H1 (cell line): ENCODE measurements around the gene MYDGF. TPM values are rescaled to one million over a fixed set of nuclear protein-coding genes. Genes with fewer than 3 reads are reported as not detected.

Experiments
- CTCF ChIA-PET: fragments of 300-600 bp; sonication (Branson Sonifier 250); formaldehyde crosslinking; loops from one replicate; lab custom pipeline; 2021; ENCODE audit not compliant: partially characterized antibody; lab: Charles Lee
- POLR2A ChIA-PET: fragments of 300-600 bp; sonication (Branson Sonifier 250); formaldehyde crosslinking; loops from one replicate; lab custom pipeline; 2021; ENCODE audit warnings: inconsistent platforms; ENCODE audit not compliant: partially characterized antibody; lab: Charles Lee
- DNase-seq, 2 experiments: peaks; one replicate each; pipeline versions ENCODE4 v3.0.0 to v3.0.0-alpha.2; 2010 to 2022; ENCODE audit warnings: low spot score in 2 of 2, low read depth in 1 of 2, mixed read lengths in 1 of 2
- FAIRE-seq: peaks from 2 replicates; lab custom pipeline; 2011; peaks lifted over from hg19 to GRCh38; lab: Jason Lieb, UNC
- H2AFZ ChIP-seq: 2 replicates; pipeline ENCODE4 v1.8.1; 2012; ENCODE audit warnings: low read length, inconsistent platforms
- H2AK5ac ChIP-seq: 2 replicates; pipeline ENCODE4 v1.6.1; 2013; ENCODE audit warnings: low read depth, low read length
- H2BK120ac ChIP-seq: replicated peaks from 2 replicates; pipeline ENCODE3; 2013; ENCODE audit warnings: low read depth, low read length, inconsistent platforms
- H2BK12ac ChIP-seq: 2 replicates; pipeline ENCODE4 v1.6.1; 2013; ENCODE audit warnings: low read depth, low read length
- H2BK15ac ChIP-seq: 2 replicates; pipeline ENCODE4 v1.6.1; 2013; ENCODE audit warnings: low read length
- H2BK20ac ChIP-seq: 2 replicates; pipeline ENCODE4 v1.6.1; 2013; ENCODE audit warnings: low read length
- H2BK5ac ChIP-seq: 2 replicates; pipeline ENCODE4 v1.6.1; 2013; ENCODE audit warnings: low read depth, low read length
- H3K14ac ChIP-seq: 2 replicates; pipeline ENCODE4 v1.6.1; 2013; ENCODE audit warnings: inconsistent platforms; ENCODE audit not compliant: insufficient read length
- H3K18ac ChIP-seq: 2 replicates; pipeline ENCODE4 v1.6.1; 2013; ENCODE audit warnings: low read length; ENCODE audit errors: extremely low read depth
- H3K23ac ChIP-seq: 2 replicates; pipeline ENCODE4 v1.6.1; 2013; ENCODE audit warnings: inconsistent platforms; ENCODE audit not compliant: insufficient read length
- H3K23me2 ChIP-seq: 2 replicates; pipeline ENCODE4 v1.6.1; 2013; ENCODE audit warnings: low read depth, low read length
- H3K27ac ChIP-seq: 2 replicates; pipeline ENCODE4 v1.6.1; 2011; ENCODE audit warnings: low read depth, low read length, inconsistent platforms
- H3K27me3 ChIP-seq, 4 experiments: replicated peaks in 1 of 4; 1 replicate in 1 of 4; 2 replicates in 3 of 4; pipeline versions ENCODE4 v1.6.1 to v1.8.1; 2011 to 2013; ENCODE audit warnings: low read length in 3 of 4, mild to moderate bottlenecking in 3 of 4, inconsistent platforms in 2 of 4, mixed read lengths in 2 of 4, moderate library complexity in 1 of 4; ENCODE audit not compliant: control insufficient read depth in 3 of 4, insufficient read depth in 3 of 4; ENCODE audit errors: extremely low read depth in 1 of 4
- H3K36me3 ChIP-seq, 4 experiments: 2 replicates each; pipeline versions ENCODE4 v1.6.1 to v1.8.1; 2011 to 2013; ENCODE audit warnings: mild to moderate bottlenecking in 4 of 4, low read length in 3 of 4, moderate library complexity in 2 of 4, control low read depth in 1 of 4, inconsistent platforms in 1 of 4; ENCODE audit not compliant: insufficient read depth in 4 of 4, control insufficient read depth in 2 of 4
- H3K4ac ChIP-seq: replicated peaks from 2 replicates; pipeline ENCODE3; 2013; ENCODE audit warnings: low read length, low read depth, mixed read lengths, inconsistent platforms; ENCODE audit not compliant: insufficient read length
- H3K4me1 ChIP-seq, 4 experiments: replicated peaks in 1 of 4; 1 replicate in 1 of 4; 2 replicates in 3 of 4; pipeline versions ENCODE4 v1.6.1 to v1.8.1; 2011 to 2013; ENCODE audit warnings: low read length in 3 of 4, inconsistent platforms in 2 of 4, mixed read lengths in 1 of 4; ENCODE audit not compliant: insufficient read depth in 4 of 4, control insufficient read depth in 3 of 4
- H3K4me2 ChIP-seq, 2 experiments: 2 replicates each; pipeline versions ENCODE4 v1.6.1 to v1.8.1; 2011 to 2013; ENCODE audit warnings: low read depth in 2 of 2, low read length in 2 of 2, control low read depth in 1 of 2, inconsistent platforms in 1 of 2, mild to moderate bottlenecking in 1 of 2; ENCODE audit not compliant: insufficient read depth in 1 of 2
- H3K4me3 ChIP-seq, 4 experiments: fragments of 200-600, 300-600 bp in 1 of 4; sonication (generic), shearing (Covaris generic), sonication (Bioruptor Twin) in 1 of 4; 2 replicates each; pipeline versions ENCODE4 v1.5.1 to v1.8.1; 2011 to 2016; ENCODE audit warnings: low read length in 4 of 4, low read depth in 3 of 4, control low read depth in 2 of 4, inconsistent platforms in 2 of 4, mild to moderate bottlenecking in 2 of 4, mixed read lengths in 1 of 4, moderate library complexity in 1 of 4; ENCODE audit not compliant: insufficient read depth in 2 of 4; ENCODE audit errors: extremely low read depth in 1 of 4
- H3K56ac ChIP-seq: replicated peaks from 2 replicates; pipeline ENCODE3; 2013; ENCODE audit warnings: low read depth, mild to moderate bottlenecking, mixed read lengths, low read length, inconsistent platforms; ENCODE audit not compliant: insufficient read length
- H3K79me1 ChIP-seq: 2 replicates; pipeline ENCODE4 v1.6.1; 2013; ENCODE audit warnings: low read depth, low read length, control low read depth
- H3K79me2 ChIP-seq, 2 experiments: 2 replicates each; pipeline versions ENCODE4 v1.6.1 to v1.8.1; 2012 to 2013; ENCODE audit warnings: low read length in 2 of 2, mild to moderate bottlenecking in 2 of 2, inconsistent platforms in 1 of 2; ENCODE audit not compliant: insufficient read depth in 2 of 2, control insufficient read depth in 1 of 2
- H3K9ac ChIP-seq, 4 experiments: replicated peaks in 1 of 4; 1 replicate in 1 of 4; 2 replicates in 3 of 4; pipeline versions ENCODE4 v1.6.1 to v1.8.1; 2011 to 2013; ENCODE audit warnings: low read depth in 3 of 4, low read length in 3 of 4, control low read depth in 2 of 4, mild to moderate bottlenecking in 2 of 4, moderate library complexity in 2 of 4, inconsistent platforms in 1 of 4; ENCODE audit errors: extremely low read depth in 1 of 4
- H3K9me3 ChIP-seq, 2 experiments: 2 replicates each; pipeline versions ENCODE4 v1.6.1 to v1.8.1; 2012 to 2013; ENCODE audit warnings: mild to moderate bottlenecking in 2 of 2, moderate library complexity in 2 of 2, control low read depth in 1 of 2, inconsistent platforms in 1 of 2, low read depth in 1 of 2, low read length in 1 of 2, mixed read lengths in 1 of 2; ENCODE audit not compliant: insufficient read depth in 2 of 2
- H4K20me1 ChIP-seq, 2 experiments: replicated peaks in 1 of 2; 2 replicates each; pipeline versions ENCODE3 to v1.8.1; 2011 to 2013; ENCODE audit warnings: inconsistent platforms in 2 of 2, low read length in 2 of 2, mild to moderate bottlenecking in 1 of 2; ENCODE audit not compliant: insufficient read depth in 2 of 2, control insufficient read depth in 1 of 2
- H4K5ac ChIP-seq: 2 replicates; pipeline ENCODE4 v1.6.1; 2013; ENCODE audit warnings: low read length, low read depth, mixed read lengths, inconsistent platforms; ENCODE audit not compliant: insufficient read length
- H4K8ac ChIP-seq: 2 replicates; pipeline ENCODE4 v1.8.0; 2013; ENCODE audit warnings: mild to moderate bottlenecking, moderate library complexity, low read length, inconsistent platforms; ENCODE audit not compliant: insufficient read depth; ENCODE audit errors: extremely low read depth
- H4K91ac ChIP-seq: replicated peaks from 2 replicates; pipeline ENCODE3; 2013; ENCODE audit warnings: low read length, mixed read lengths, inconsistent platforms; ENCODE audit not compliant: insufficient read length
- HDAC6 ChIP-seq: IDR thresholded peaks from one replicate; pipeline ENCODE4 v1.7.1; 2012; ENCODE audit warnings: low read depth, mild to moderate bottlenecking, inconsistent platforms, low read length, moderate library complexity
- KDM1A ChIP-seq: fragments of 200-600, 300-600 bp; sonication (generic); IDR thresholded peaks from 2 replicates; pipeline ENCODE4 v1.7.1; 2016; ENCODE audit warnings: mild to moderate bottlenecking, low read length, borderline replicate concordance
- NANOG ChIP-seq: IDR thresholded peaks from 2 replicates; pipeline ENCODE4 v1.6.1; 2011; ENCODE audit warnings: low read length, low read depth, mild to moderate bottlenecking, inconsistent platforms; ENCODE audit not compliant: insufficient read depth, poor library complexity, severe bottlenecking
- POLR2A ChIP-seq, 2 experiments: IDR thresholded peaks; 1 replicate in 1 of 2; 2 replicates in 1 of 2; pipeline ENCODE4 v1.6.1; 2011; ENCODE audit warnings: low read depth in 2 of 2, low read length in 2 of 2, mild to moderate bottlenecking in 2 of 2; ENCODE audit errors: control extremely low read depth in 1 of 2
- SIN3A ChIP-seq, 2 experiments: IDR thresholded peaks in 1 of 2; conservative IDR thresholded peaks in 1 of 2; 2 replicates each; pipeline ENCODE4 v1.6.1; 2011 to 2012; ENCODE audit warnings: low read length in 2 of 2, improper control_type of control experiment in 1 of 2, low read depth in 1 of 2, mild to moderate bottlenecking in 1 of 2
- SIRT6 ChIP-seq: IDR thresholded peaks from one replicate; pipeline ENCODE4 v1.7.1; 2012; ENCODE audit warnings: low read length, inconsistent platforms
- TCF12 ChIP-seq: IDR thresholded peaks from 2 replicates; pipeline ENCODE4 v1.6.1; 2011; ENCODE audit warnings: low read depth, mild to moderate bottlenecking, low read length
- WGBS, 2 experiments: shearing (Covaris generic) in 1 of 2; methylation state at CpG; one replicate each; pipeline versions ENCODE4 v1.1.6 to v1.1.7; 2013 to 2015; ENCODE audit warnings: low lambda C conversion rate in 2 of 2, mixed read lengths in 2 of 2, inconsistent platforms in 1 of 2, low coverage in 1 of 2, missing lambda C conversion rate in 1 of 2; ENCODE audit not compliant: insufficient replicate concordance in 2 of 2, insufficient coverage in 1 of 2, insufficient read length in 1 of 2; ENCODE audit errors: extremely low coverage in 1 of 2, missing lambda C conversion rate in 1 of 2; 5-methylcytosine and 5-hydroxymethylcytosine counted together
- polyA plus RNA-seq, 7 experiments: library from polyadenylated mRNA; depleted of rRNA in 3 of 7; stranded (reverse) in 5 of 7; unstranded in 2 of 7; fragments of >200 nt in 5 of 7; fragments of 200-250 nt in 2 of 7; gene quantifications; 1 replicate in 5 of 7; 2 replicates in 1 of 7; 4 replicates in 1 of 7; pipeline versions ENCODE4 v1.2.1 to v1.2.3, GENCODE V29; 2011 to 2013; ENCODE audit warnings: missing spikeins in 2 of 7, mixed read lengths in 2 of 7
- total RNA-seq: library from RNA; stranded (reverse); fragmentation: NEBNext Ultra II Directional; extraction: Animal tissue kit (Norgen Biotek cat#: 25700); gene quantifications from 2 replicates; pipeline ENCODE4 v1.2.1, GENCODE V29; 2021

The MYDGF gene
- total and polyA plus RNA-seq, 2 of the 8 experiments (the other 6 are each of a cell fraction or from before 2014, with no cell fraction given): 40.6 to 51.1 TPM

GRCh38 chr19:4657262-4657661 is 12.9 kb downstream of the MYDGF start:
- WGBS, 2 experiments: 83% methylated on average over 4 of the region's 14 CpGs; no CpG with 5 or more reads in 1 of the 2 experiments
- CTCF ChIA-PET: interaction anchor here (1.6 to 2.0 kb wide), 3 partner anchors 21 to 78 kb away, joined by 3 to 5 read pairs (median 4); no protein-coding TSS in a partner anchor
- TF ChIP-seq TCF12 (no peak), NANOG (no peak), HDAC6 (no peak), SIN3A (conservative IDR thresholded peaks at IDR 0.05 in 1 of 2, IDR thresholded peaks at IDR 0.05 in 1 of 2; ENCODE audit: low read depth in 1 of 2, low read length in 2 of 2) (no peak), KDM1A (no peak), SIRT6 (no peak), POLR2A (IDR thresholded peaks at IDR 0.05; ENCODE audit: control extremely low read depth in 1 of 2, low read depth in 2 of 2, low read length in 2 of 2) (no peak)

More at GRCh38 chr19:4657262-4657661, 12.9 kb downstream of the MYDGF start:
- H3K36me3 ChIP-seq: peaks cover 2 to 10% (median 8%) of the 10 kb centered on the region in 4 experiments; a peak in 6 of 8 replicates
- no peaks in the 10 kb centered on the region for H3K79me1 ChIP-seq
- no peak overlapping the region for H3K18ac ChIP-seq
- no peak overlapping the region for H3K14ac ChIP-seq
- no peaks in the 10 kb centered on the region for H3K27me3 ChIP-seq
- H3K79me2 ChIP-seq: no peaks in the 10 kb centered on the region
- H3K4me2 ChIP-seq: no peak overlapping the region
- no peak overlapping the region for H3K4me3 ChIP-seq
- no peak overlapping the region for H2AFZ ChIP-seq
- H4K5ac ChIP-seq: no peak overlapping the region
- no peak overlapping the region for H2BK12ac ChIP-seq
- H3K56ac ChIP-seq: no peak overlapping the region
- H3K4me1 ChIP-seq: no peaks in the 10 kb centered on the region
- no peak overlapping the region for H2BK20ac ChIP-seq
- H3K9me3 ChIP-seq: no peaks in the 10 kb centered on the region
- H3K23me2 ChIP-seq: no peaks in the 10 kb centered on the region
- no peak overlapping the region for H4K8ac ChIP-seq
- peaks cover 0 to 6% of the 10 kb centered on the region in 2 experiments for H4K20me1 ChIP-seq
- no peak overlapping the region for H3K4ac ChIP-seq
- DNase-seq (no peak), FAIRE-seq (no peak)
- H4K91ac ChIP-seq: no peak overlapping the region
- no peak overlapping the region for H2AK5ac ChIP-seq
- no peak overlapping the region for H3K9ac ChIP-seq
- H2BK120ac ChIP-seq: no peak overlapping the region
- POLR2A ChIA-PET: interaction anchor here (1.3 kb wide), 1 partner anchor 17 kb away, joined by 4 read pairs; no protein-coding TSS in a partner anchor
- no peak overlapping the region for H3K23ac ChIP-seq
- no peak overlapping the region for H2BK5ac ChIP-seq
- no peak overlapping the region for H3K27ac ChIP-seq
- no peak overlapping the region for H2BK15ac ChIP-seq
